Stimulated activated CD4-positive, alpha-beta T cell treated with anti-CD3 and anti-CD28 coated beads, Interleukin-12 subunit alpha, Interleukin-12 subunit beta, amount 100 ng/mL, for 4 hours (primary cell): ENCODE data around the gene CD84.
"Not testable (repeated sequence)": the region's sequence is repeated elsewhere in the genome, so short reads cannot be mapped to it uniquely, and the experiment has no call there.

Experiments used
- DNase-seq: peaks from one replicate; pipeline ENCODE4 v3.0.0-alpha.2; 2020

Gene CD84

DNA sequence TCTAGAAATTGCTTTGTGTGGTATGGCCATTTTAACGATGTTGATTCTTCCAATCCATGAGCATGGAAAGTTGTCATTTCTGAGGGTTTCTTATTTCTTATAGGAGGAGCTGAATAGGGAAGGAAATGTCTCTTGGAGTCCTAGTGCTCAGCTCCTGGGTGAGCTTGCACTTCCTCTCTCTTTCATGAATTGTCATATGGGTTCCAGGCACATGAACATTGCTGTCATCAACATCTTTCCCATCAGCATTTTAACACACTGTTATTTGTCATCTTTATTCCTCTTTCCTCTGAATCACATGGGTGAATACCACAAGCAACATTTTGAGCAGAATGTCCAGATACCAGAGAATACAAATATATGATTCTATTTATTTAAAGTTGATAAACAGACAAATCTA is 79.7 kb downstream of the CD84 start:
- no peak for DNase-seq

DNA sequence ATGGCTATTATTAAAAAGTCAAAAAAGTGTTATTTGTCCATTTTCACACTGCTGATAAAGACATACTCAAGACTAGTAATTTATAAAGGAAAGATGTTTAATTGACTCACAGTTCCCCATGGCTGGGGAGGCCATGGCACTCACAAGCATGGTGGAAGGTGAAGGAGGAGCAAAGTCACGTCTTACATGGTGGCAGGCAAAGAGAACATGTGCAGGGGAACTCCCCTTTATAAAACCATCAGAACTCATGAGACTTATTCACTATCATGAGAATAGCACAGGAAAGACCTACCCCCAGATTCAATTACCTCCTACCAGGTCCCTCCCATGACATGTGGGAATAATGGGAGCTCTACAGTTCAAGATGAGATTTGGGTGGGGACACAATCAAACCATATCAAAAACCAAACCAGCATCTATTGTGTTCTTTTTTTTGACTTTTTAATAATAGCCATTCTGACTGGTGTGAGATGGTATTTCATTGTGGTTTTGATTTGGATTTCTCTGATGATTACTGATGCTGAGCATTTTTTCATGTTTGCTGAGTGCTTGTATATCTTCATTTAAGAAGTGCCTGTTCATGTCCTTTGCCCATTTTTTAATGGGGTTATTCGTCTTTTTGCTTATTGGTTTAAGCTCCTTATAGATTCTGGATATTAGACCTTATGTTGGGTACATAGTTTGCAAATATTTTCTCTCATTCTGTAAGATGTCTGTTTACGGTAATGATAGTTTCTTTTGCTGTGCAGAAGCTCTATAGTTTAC is 80.8 kb downstream of the CD84 start:
- not testable (repeated sequence) for DNase-seq

DNA sequence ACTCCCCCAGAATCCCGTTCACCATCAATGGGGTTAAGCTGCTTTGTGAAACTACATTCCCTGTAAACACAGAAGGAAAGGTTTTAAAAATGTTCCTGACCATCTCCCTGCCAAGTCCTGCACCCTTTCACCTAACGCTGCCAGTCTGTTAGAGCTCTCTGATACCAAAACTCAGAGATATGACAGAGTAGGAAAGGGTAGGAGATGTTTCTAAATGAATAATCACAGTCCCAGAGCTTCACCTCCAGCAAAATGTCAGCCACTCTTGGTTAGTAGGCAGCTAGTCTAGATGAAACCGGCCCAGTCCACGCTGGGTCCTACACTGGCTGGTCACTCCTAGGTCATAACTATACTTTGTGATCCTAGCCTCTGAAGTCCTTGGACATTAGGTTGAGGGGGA is 83.0 kb downstream of the CD84 start:
- DNase-seq, result no peak

DNA sequence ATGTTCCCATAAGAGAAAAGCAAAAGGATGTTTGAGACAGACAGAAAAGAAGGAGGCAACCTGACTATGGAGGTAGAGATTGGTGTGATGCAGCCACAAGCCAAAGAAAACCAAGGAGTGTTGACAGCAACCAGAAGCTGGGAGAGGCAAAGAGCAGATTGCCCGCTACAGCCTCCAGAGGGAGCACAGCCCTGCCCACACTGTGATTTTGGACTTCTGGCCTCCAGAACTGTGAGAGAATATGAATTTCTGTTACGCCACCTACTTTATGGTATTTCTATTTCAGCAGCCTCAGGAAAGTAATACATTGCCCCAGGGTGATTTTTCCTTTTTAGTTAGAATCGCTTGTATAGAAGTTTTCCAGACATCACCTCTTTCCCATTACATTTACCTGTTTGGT is 84.7 kb downstream of the CD84 start:
- no peak for DNase-seq

DNA sequence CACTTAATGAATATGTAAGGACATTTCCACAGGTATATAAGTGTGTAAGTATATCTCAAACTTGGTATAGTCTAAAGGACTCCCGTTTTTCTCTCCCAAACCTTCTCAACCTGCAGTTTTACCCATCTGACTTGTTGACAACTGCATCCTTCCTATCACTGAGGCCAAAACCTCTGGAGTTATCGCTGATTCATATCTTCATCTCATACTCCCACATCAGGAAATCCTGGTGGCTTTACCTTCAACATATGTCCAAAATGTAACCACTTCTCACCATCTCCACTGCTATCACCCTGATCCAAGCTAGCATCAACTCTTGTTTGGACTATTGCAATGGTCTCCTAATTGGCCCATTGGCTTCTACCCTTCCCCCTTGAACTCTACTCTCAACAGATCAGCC is 86.7 kb downstream of the CD84 start:
- no peak for DNase-seq

DNA sequence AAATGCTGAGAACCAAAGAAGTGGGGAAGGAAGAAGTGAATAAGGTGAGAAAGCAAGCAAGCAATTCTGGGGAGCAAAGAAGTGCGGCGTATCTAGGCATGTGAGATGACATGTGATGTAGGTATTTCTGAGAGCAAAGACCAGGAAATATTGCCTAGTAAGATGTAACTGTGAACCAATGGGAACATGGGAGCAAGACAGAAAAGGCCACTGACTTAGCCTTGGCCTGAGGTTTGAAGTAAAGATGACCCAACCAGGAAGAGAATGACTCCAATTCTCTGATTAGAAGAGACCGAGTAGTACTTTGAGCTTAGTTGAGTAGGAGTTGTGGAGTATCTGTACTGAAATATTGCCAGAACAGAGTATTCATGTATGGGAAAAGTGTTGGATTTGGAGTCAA is 87.3 kb downstream of the CD84 start:
- no peak for DNase-seq
